HG03066 (cell line): ENCODE data around the gene FAF2.
A peak's percentile ranks its signal among the peaks of the same experiment; 100 is the strongest.

Experiments used
- ATAC-seq: cut with Tn5 transposase; IDR thresholded peaks from one replicate; pipeline ENCODE4 v1.9.1; 2021; ENCODE audit warnings: low read depth; ENCODE audit not compliant: unreplicated experiment

The FAF2 gene

DNA sequence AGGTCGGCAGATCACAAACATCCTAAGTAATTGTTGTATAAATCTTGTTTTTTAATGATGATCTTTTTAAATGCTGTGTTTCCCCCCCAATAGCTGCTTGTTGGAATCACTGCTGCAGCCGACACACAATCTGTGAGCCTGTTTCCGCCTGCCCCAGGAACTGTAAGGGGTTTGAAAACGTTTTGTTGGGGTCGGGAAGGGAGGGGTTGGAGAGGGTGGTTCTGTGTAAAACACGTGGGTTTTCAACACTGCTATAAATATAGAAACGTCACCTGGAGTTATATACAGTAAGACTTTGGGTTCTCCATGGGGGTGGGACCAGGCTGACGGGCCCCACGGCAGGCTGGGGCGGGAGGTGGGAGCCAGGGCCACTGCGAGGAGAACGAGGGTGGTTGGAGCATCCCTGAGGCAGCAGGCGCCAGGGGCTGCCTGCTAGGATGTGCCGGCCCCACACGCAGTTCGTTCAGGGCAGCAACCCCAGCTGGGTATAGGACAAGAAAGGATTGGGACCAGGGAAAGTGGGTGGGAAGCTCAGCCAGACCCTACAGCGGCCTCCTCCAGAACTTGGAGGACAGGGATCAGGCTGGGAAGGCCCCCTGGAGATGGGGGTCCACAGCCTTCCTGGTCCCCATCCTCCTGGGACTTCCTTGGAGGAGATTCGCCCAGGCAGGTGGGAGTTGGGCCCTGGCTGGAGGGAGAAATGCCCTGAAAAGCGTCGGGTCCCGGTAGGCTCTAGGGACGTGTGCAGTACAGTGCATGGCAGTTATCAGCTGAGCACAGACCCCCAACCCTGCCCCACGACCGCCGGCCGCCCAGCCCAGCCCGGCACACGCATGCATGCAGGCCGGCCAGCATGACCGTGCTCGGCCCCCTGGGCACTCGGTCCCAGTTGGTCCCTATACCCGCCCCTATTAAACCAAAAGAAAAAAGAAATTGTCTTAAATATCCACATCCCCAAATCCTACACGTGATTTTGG, 79.3 kb downstream of the FAF2 start:
- ATAC-seq = no peak

DNA sequence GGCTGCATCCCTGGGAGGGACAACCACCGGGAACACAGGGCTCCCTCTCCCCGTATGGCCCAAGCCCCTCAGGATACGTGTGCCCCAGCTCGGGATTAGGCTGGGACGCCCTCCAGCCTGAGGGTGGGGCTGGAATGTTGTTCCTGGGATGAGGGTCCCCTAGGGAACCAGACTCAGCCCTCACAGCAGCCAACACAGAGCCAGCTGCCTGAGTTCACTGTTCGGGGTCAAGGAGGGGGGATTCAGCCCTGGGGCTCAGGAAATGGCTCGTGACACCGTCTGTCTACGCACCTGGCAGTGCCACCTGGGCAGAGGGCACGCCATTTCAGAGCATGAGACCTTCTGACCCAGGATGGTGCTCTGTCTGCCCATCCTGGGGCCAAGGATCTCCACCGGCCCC, 80.1 kb downstream of the FAF2 start:
- ATAC-seq = no peak

DNA sequence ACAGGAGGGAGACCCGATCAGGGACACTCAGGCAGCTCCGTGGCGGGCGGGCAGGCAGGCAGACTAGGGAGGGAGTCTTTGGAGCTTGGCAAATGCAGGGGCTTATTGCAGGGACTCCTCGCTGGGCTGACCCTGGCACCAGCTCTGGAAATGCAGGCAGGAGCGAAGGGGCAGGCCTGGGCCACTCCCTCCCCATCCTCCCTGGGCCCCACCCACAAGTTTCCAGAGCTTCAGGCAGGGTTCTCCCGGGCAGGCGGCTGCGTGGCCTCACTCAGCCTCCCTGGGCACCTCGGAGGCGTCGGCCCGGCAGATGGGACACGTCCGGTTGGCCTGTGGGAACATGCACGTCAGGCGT, 80.6 kb downstream of the FAF2 start:
- no peak for ATAC-seq

DNA sequence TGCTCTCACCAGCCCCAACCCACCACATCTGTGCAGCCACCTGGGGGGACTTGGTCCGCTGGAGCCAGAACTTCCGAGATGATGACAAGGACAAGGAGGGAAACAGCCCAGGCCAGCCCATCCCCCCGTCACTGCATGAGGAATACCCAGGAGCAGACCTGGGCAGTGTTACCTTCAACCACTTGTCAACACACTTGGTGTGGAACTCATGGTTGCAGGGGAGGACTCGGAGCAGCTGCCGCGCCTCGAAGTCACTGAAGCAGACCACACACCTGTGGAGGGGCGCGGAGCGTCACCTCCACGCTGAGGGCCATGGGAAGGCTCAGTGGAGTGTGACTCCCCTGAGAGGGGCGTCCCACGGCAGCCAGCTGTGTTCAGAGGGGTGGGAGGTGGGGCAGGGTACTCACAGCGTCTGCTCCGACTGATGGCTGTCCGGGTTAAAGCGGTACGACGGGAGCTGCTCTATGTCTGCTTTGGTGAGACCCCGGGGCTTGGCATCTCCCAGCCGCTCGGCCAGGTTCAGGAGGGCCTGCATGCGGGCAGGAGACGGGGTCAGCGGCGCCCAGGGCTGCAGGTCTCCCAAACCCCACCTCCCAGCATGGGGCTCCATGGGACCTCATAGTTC, 81.0 kb downstream of the FAF2 start:
- no peak for ATAC-seq

DNA sequence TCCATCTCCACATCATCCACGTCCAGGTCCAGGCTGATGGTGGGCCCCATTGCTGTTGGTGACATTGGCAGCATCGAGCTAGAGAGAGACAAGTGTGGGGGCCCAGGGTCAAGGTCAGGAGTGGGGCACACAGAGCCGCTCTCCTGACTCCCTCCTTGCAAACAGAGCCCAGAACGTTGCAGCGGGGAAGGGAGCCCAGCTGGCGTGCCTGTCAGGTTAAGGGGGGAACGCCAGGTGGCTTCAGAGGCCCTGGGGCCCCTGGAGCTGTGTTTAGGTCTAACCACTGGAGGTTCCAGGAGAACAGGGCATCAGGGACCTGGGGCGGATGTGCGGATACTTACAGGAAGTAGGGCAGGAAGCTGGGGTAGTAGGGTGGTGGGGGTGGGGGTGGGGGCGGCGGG, 81.6 kb downstream of the FAF2 start:
- no peak for ATAC-seq

DNA sequence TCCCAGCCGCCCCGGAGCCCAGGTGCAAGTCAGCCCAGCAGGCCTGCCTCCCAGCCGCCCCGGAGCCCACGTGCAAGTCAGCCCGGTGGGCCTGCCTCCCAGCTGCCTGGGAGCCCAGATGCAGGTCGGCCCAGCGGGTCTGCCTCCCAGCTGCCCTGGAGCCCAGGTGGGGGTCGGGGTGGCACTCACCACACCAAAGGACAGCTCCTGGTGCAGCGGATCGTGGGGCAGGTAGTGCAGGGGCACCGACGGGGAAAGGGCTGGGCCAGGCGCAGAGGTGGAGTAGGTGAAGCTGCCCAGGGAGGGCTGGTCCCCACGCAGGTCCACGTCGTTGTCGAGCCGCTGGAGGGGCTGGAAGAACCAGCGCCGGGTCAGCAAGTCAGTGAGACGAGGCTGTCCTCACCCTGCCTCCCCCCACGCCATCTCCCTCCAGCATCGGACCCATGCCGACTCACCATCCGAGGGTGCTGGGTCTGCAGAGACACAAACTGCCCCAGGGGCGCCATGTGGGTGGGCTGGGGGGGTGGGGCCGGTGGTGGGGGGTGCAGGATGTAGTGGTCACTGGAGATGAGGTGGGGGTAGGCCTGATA, 82.3 kb downstream of the FAF2 start:
- ATAC-seq = no peak

DNA sequence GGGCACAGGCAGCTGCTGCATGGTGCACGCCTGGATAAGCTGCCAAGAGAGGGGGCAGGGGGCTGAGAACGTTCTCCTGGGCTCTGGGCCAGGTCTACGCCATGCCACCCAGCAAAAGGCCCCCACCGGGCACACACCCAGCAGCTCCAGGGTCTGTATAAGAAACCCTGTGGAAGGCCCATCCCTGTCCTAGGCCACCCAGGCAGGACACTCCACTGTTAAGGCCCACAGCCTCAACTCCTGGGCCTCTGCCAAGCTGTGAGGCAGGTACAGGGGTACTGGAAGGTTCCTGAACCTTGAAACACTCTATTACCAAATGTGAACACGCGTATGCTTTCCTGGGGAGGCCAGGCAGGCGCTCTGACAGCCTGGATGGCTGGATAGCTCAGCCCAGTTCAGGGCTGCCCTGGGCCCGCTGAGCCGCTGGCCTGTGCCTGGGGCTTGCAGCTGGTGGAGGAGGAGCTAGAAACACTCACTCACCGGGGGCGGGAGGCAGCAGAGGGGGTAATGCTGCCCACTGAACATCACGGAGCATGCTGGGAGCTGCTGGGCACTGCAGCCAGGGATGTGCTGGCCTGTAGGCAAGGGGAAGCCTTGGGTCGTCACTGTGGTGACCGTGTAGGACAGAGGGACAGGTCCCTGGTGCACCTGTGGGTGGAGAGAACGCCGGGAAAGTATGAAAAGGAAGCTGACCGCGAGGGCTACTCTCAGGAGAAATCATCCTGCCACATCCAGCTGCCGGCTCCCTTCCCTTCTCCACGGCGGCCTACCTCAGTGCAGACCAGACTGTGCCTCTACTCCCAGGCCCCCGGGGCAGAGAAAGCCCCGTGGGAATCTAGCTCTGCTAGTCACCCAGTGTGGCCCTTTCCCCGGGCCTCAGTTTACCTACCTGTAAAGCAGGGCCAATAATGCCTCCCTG, 83.1 kb downstream of the FAF2 start:
- ATAC-seq = no peak

DNA sequence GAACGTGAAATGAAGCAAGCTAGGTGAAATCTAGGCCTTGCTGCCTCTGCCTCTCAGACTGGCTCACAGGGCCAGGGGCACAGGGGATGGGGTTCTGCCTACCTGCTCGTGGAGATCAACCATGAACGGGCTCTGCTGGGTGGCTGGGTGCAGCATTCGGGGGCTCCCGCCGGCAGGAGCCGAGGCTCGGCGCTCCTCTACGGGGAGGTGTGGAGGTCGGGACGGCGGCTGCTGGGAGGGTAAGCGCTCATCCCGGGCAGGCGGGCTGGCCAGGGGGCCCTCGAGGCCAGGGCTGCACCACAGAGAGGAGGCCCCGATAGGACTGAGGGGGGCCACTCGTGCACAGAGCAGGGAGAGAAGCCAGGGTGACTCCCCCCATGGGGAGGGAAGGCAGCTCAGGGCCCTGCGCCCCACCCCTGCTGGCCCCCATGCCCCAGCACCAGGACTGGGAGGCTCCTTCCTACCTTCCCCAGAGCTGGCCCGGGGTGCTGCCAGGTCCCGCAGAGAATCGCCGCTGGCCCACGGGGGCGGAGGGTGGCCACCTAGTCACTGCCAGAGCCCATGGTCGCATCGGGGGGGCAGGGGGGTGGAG, 83.8 kb downstream of the FAF2 start:
- ATAC-seq = no peak

DNA sequence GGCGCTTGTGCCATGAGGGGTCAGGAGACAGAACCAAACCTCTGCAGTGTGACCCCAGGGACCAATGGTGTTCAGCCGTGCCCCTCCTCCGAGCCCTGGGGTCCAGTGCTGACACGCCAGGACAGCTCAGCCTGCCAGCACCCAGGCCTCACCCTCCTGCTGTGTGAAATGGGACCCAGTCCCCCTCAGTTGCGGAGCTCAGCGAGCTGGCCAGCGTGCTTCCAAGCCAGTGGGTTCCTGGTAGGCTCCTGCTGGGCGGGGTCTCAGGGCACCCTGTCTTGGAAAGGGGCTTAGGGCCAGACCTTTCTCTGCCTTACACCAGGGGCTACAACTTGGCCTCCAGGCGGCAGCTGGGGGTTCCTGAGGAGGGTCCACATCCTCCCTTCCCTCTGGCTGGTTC, 84.6 kb downstream of the FAF2 start:
- ATAC-seq = no peak

DNA sequence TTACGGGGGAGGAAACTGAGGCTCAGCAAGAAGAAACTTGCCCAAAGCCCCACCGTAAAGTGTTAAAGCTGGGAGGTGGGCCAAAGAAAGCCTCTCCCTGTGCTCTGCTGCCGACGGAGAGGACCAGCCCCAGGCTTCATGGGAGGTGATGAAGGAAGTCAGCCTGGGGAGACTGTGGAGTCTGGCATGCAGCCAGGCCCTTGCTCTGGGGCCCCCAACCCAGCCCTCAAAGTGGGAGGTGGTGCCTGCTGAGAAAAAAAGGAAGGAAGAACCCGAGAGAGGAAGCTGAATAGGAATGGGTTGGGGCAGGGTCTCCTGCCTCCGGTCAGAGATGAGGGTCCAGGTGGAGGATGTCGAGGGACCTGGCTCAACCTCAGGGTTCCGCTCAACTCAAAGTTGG, 85.2 kb downstream of the FAF2 start:
- no peak for ATAC-seq

DNA sequence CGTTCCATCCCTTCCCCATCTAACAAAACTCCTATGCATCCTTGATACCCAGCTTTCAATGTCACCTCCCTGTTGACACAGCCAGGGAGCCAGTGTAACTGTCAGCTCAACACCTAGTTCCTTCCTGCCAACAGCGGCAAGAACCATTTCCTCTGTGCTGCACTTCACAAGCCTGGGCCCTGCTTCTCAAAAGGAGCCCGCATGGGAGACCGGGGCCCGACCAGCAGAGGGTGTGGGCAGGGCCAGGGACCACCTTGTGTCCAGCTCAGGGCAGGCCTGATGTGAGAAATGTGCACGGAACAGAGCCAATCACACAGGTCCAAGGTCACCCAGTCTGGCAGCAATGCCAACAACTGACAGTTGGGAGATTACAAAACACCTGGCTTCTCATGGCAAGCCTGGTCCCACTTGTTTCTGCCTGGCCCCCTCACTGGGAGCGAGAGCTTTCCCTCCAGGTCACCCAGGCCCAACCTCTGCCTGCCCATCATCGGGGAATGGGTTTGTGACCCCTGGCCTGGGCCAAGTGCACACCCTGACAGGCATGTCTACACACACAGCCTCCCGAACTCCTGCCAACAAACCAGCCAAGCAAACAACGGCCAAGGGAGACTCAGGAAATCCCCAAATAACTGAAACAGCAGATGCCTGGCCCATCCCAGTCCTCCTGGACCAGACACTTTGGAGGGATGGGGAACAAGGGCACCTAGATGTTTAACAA, 85.9 kb downstream of the FAF2 start:
- no peak for ATAC-seq

DNA sequence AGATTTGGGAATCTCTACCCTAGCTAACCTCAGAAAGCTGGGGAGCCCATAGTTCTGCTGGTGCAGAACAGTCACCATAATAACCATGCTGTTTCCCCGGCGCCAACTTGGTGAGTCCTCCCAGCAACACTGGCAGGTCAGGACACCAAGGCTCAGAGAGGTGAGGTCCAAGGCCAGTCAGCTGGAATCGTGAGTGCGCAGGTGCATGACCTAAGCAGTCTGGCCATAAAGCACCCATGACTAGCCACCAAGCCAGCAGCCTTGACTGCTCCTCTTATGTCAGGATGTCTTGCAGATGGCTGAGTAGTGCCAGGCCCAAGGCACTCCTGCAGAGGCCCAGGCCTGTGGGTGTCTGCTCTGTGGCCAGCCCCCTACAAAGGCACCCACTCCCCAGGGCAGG, 86.5 kb downstream of the FAF2 start:
- ATAC-seq = no peak

DNA sequence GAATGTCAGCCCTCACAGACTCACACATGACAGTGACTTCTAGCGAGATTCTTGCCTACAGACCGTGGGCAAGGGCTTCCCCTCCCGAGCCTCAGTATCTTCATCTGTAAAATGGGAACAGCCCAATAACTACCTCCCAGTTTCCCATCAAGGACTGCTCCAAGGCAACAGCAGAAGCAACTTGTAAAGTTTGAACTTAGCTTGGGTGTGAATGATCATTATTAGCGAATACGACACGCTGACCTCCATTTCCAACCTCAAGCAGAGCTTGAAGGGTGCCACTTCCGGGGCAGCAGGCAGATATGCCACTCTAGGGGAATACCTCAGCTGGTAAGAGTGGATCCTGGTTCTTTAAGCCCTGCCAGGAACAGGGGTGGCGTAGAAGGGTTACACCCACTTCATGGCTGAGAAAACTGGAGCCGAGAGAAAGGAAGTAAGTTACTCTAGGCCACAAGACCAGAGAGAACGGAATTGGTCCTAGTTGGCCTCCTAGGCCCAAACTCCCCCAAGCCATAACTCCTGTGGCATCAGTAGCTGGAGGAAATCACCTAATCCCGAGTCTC, 87.0 kb downstream of the FAF2 start:
- no peak for ATAC-seq

DNA sequence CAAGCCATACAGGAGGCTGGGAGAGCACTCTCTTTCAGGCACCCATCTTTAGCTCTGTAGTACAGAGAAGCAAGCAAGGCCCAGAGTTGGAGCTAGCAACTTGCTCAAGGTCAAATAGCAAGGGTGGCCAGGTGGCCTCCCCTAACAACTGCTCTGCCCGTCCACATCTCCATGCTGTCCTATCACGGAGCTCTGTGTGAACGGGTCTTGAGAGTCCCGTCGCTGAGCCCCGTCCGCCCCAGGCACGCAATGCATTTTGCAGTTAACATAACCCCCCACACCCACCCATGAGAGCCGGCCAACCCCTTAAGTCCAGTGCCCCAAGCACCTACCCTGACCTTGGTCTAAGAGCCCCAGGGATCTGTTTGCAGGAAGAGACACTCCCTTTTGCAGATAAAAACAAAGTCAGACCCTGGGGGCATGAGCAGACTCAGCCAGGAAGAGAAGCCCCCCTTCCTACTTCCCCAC, 87.5 kb downstream of the FAF2 start:
- ATAC-seq = no peak

DNA sequence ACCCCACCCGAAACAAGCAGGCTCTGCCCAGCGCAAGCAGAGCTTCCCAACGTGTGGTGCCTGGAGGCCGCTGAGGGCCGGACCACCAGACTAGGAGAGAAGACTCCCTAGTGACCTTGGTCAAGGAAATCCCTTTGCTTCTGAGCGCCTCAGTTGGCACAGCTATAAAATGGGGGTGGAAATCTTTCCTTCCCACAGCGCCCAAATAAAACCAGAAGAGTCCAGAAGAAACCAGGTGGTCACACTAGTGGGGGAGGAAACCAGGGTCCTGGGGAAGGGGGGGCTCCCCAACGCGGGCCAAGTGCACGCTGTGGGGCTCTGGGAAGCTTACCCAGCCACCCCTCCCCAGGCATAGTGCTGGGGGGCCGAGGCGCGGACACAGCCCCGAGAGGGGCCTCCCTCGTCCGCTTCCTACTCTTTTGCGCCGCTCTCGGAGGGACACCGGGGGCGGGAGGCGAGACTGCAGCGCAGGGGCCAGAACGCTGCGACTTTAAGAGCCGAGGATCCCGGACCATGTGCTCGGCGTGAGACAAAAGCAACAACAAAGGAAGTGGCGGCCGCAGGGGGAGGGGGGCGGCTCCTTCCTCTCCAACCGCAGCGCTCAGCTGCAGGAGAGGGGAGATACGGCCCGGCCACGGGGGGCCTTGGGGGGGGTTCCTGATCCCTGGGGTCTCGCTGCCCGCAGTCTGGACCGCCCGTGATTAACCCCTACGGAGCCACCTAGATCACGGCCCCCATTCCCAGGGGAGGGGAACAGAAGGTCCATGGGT, 88.1 kb downstream of the FAF2 start:
- peak; percentile 30 for ATAC-seq

DNA sequence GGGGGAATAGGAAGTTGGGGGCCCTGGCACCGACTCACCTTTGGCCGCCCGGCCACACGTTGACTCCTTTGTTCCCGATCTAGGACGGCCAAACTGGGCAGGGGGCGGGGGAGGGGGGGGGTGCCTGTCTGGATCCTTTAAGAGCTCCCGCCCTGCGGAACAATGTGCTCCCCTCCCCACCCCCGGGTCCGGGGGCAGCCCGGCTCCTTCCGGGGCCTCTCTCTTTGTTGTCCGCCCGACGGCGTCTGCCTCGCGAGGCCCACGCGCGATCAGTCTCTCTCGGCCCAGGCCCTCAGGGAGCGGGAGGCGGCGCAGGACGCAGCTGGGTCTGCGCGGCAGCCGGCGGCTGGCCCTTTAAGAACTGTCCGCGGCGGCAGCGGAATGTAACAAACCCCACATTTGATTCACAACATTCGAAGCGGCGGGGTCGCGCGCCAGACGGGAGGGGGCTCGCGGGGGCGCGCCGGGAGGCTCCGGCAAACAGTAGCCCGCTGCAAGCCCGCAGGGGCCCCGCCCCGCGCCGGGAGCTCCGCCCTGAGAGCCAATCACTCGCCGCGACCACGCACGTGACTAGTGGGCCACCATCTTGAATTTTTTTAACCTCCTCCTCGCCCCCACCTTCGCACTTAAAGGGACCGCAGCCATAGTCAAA, 88.8 kb downstream of the FAF2 start, which contains the start of gene RNF44:
TSS of gene RNF44 (minus strand) at position 501 of the 652 bp plus-strand sequence. CDS start 4,930 bp downstream, outside the sequence.
- ATAC-seq = peak; percentile 45

DNA sequence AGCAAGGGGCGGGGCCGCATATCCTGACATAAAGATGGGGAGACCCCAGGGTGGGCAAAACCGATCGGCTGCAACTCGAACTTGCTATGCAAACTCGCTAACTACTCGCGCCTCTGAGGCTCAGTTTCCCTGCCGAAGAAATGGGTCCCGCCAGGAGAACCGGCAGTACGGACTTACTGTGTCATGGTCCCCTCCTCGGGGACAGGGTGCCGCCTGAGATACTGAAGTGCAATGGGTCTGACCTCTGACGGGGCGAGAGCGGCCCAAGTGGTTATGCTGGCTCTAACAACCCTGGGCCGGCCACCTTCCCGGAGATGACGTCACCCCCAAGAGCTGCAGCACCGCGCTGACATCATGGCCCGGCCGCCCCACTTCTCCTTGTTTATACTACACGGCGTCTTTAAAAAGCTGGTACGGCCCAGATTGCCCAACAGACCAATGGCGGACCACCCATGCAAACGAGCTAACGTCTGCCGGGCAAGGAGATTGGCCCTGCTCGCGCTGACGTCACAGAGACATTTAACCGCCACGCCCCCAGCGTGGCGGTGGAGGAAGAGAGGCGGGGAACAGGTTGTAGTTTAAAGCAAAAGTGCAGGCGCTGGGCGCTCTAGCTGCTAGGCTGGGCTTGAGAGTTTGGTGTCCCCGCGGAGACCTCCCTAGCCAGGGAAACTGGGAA, 89.5 kb downstream of the FAF2 start:
- ATAC-seq = peak; percentile 65
